ENCODE data around the gene NAA11. TPM values are rescaled to one million over a fixed set of nuclear protein-coding genes. Genes with fewer than 3 reads are reported as not detected.

NAA11 gene
- total RNA-seq, 1 donor from 2014 or later, result not detected

- peaks cover 3% of the 10 kb centered on the region for H3K27me3 Mint-ChIP-seq (ENCODE audit: low read depth)
- no peaks in the 10 kb centered on the region for H3K4me1 Mint-ChIP-seq
- TF ChIP-seq CTCF (conservative IDR thresholded peaks at IDR 0.05), result no peak
- no peak for DNase-seq (ENCODE audit: low read depth, low spot score)
- H3K36me3 Mint-ChIP-seq (ENCODE audit: low read depth), result no peaks in the 10 kb centered on the region
- H3K27ac Mint-ChIP-seq (ENCODE audit: unreplicated experiment), result no peak overlapping the region
- H3K9me3 Mint-ChIP-seq, result no peaks in the 10 kb centered on the region
- H3K4me3 Mint-ChIP-seq, result no peak overlapping the region
These were observed 27.4 kb downstream of the NAA11 start for GRCh38 chr4:79298484-79298883.

GRCh38 chr4:79298027-79298426, 27.8 kb downstream of the NAA11 start:
- DNase-seq (ENCODE audit: low read depth, low spot score), result no peak
- no peaks in the 10 kb centered on the region for H3K9me3 Mint-ChIP-seq
- H3K4me3 Mint-ChIP-seq, result no peak overlapping the region
- no peak overlapping the region for H3K27ac Mint-ChIP-seq (ENCODE audit: unreplicated experiment)
- H3K4me1 Mint-ChIP-seq, result no peaks in the 10 kb centered on the region
- no peaks in the 10 kb centered on the region for H3K36me3 Mint-ChIP-seq (ENCODE audit: low read depth)
- peaks cover 3% of the 10 kb centered on the region for H3K27me3 Mint-ChIP-seq (ENCODE audit: low read depth)
- no peak for TF ChIP-seq CTCF (conservative IDR thresholded peaks at IDR 0.05)

GRCh38 chr4:79297479-79297878, 28.4 kb downstream of the NAA11 start:
- DNase-seq (ENCODE audit: low read depth, low spot score), result no peak

GRCh38 chr4:79296768-79297428, 29.0 kb downstream of the NAA11 start:
- Mint-ChIP-seq H3K36me3 (ENCODE audit: low read depth) (no peaks in the 10 kb centered on the region), H3K9me3 (no peaks in the 10 kb centered on the region), H3K4me1 (no peaks in the 10 kb centered on the region), H3K4me3 (no peak overlapping the region), H3K27ac (ENCODE audit: unreplicated experiment) (no peak overlapping the region), H3K27me3 (ENCODE audit: low read depth) (peaks cover 3% of the 10 kb centered on the region)
- no peak for TF ChIP-seq CTCF (conservative IDR thresholded peaks at IDR 0.05)
- DNase-seq (ENCODE audit: low read depth, low spot score), result no peak

More at GRCh38 chr4:79297479-79297878, 28.4 kb downstream of the NAA11 start:
- Mint-ChIP-seq H3K4me3 (no peak overlapping the region), H3K9me3 (no peaks in the 10 kb centered on the region), H3K27me3 (ENCODE audit: low read depth) (peaks cover 3% of the 10 kb centered on the region), H3K27ac (ENCODE audit: unreplicated experiment) (no peak overlapping the region), H3K4me1 (no peaks in the 10 kb centered on the region), H3K36me3 (ENCODE audit: low read depth) (no peaks in the 10 kb centered on the region)
- no peak for TF ChIP-seq CTCF (conservative IDR thresholded peaks at IDR 0.05)

GRCh38 chr4:79295086-79295485, 30.8 kb downstream of the NAA11 start:
- DNase-seq (ENCODE audit: low read depth, low spot score), result no peak
- H3K4me3 Mint-ChIP-seq, result no peak overlapping the region
- no peak overlapping the region for H3K27ac Mint-ChIP-seq (ENCODE audit: unreplicated experiment)
- peaks cover 3% of the 10 kb centered on the region for H3K27me3 Mint-ChIP-seq (ENCODE audit: low read depth)
- no peaks in the 10 kb centered on the region for H3K36me3 Mint-ChIP-seq (ENCODE audit: low read depth)
- H3K4me1 Mint-ChIP-seq, result no peaks in the 10 kb centered on the region
- no peaks in the 10 kb centered on the region for H3K9me3 Mint-ChIP-seq
- no peak for TF ChIP-seq CTCF (conservative IDR thresholded peaks at IDR 0.05)

Measured in neural crest cell (in vitro differentiated cells).